Hepatic stellate cell (primary cell): ENCODE data around the gene KCTD1.
"Not testable (repeated sequence)": the region's sequence is repeated elsewhere in the genome, so short reads cannot be mapped to it uniquely, and the experiment has no call there.

Source experiments
- DNase-seq: peaks from one replicate; pipeline ENCODE4 v3.0.0; 2011; ENCODE audit warnings: low spot score

Gene KCTD1

DNA sequence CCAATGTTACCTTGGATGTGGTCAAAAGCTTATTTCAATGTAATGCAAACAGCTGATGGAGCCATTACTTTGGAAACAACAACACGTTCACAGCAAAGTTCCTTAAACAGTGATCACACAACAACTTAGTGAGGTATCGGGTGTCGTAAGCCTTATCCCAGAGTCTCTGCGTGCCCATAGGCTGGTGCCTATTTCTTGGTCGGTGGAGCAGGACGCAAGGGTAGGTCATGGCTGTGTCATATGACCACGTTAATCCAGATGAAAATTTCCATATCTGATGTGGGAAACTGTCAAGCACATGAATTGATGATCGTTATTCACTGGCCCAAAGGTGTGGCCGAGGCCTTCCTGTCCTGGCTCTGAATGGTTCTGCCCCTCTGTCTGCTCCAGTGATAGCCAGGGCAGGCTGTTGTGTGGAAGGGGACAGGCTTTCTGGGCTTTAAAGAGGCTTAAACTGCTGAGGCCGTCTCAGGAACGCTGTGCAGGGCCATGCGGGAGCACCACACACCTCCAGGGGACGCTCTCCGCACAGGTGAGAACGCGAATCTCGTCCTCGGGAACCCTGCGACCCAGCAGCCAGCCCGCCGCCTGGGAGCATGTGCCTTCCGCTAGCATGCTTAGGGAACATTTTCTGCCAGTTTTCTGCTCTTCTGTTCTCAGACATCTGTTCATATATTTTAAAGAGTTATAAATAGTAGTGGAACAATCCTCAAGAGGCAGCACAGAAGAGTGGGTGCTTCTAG lies 90.6 kb downstream of the KCTD1 start:
- DNase-seq, result no peak

DNA sequence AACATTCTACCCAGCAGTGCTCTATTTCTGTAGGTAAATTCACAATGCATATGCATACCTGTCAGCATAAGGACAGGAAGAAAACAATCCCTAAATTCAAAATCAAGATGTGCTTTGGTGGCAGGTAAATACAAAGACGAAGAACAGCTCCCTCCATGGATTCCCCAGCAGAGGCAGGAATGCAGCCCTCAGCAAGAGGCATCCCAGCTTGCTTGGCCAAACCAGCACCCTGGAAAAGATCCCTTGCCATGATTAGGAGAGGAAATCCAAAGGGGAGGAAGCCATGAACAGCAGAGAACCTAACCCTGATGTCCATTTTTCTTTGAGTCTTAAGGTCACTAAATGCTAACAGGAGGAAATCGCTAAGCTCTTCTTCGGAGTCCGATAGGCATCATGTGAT lies 91.2 kb downstream of the KCTD1 start:
- no peak for DNase-seq

DNA sequence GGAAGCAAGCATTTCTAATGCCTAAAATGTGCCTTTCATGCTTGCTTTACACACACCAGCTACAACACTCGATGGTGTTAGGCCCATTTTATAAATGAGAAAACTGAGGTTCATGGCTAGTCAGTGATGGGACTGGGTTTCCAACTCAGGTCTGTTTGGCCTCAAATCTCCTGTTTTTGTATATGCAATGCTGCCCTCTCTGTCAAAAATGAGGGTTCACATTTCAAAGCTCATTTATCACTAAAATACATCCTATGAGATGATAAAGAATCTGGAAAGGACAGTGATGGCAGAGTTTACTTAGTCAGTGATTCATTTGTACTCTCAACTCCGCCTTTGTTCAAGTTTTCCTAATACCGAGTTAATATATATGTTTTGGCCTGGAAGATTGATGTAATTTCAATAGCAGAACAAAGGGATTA lies 92.3 kb downstream of the KCTD1 start:
- DNase-seq, result no peak

DNA sequence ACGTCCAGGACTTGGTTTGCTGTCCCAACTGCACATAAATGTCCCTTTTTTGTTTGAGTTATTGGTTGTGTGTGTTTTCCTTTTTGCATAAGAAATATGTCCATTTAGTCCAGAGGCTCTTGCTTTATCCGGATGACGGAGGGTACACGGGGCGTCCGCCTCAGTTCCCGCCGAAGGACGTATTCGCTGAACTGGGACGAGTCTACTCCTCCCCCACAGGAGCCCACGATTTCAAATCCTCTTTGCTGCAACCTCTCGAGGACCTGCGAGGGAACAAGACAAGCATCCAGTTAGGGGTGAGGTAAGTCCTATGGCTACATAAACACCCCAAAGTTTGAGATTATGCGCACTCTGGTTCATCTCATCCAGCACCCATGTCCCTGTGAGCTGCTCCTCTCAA lies 92.7 kb downstream of the KCTD1 start:
- DNase-seq, result no peak

DNA sequence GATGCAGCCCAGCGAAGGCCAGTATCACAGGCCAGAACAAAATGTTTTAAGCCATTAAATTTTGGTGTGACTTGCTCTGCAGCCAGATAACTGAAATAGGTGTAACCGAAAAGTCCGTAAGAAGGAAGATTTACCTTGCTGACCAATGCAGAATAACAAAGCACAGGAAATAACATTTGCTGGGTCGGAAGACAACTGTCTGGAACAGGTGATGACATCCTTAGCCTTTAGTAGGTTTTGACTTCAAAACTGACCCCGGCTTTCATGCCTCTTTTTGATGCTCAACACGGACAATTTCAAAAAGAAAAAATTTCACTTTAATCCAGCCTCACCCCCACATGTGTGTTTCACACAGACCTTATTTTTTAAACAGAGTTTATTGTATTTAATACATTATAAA lies 93.7 kb downstream of the KCTD1 start:
- no peak for DNase-seq

DNA sequence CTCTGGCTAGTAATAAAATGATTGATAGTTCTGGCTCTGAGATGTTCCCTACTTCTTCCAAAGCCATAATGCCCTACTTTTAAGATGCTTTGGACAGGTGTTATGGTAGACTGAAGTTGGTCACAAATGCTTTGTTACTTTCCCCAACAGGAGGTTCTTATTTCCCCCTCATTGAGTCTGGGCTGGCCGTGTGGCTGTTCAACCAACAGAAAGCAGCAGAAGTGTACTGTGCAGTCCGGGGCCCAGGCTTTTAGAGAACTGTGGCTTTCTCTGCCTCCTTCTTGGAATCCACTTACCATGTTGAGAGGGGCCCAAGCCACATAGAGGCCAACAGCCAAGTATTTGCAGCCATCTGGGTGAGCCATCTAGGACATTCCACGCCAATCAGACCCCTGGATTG lies 94.2 kb downstream of the KCTD1 start:
- DNase-seq, result no peak

DNA sequence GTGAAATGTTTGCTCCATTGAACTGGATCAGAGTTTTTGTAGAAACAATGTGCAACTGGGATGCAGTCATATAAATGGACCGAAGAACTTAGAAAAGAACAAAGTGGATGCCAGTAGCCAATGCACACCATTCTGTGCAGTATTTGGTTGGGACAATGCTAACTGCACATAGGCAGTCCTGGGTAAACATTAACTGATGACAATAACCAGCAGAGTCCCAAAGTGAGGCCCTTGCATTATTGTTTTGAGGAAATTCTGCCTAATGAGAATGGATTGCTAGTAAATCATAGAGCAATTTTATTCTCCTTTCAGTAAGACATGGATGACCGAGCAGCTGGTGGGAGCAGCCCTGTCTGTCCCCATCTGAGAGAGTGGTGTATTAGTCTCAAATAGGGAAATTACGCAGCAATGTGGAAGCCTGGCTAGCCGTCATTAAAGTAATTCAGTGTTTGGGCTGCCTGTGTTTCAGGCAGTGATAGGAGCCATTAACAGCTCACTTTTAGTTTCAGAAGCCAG lies 94.9 kb downstream of the KCTD1 start:
- DNase-seq, result no peak

DNA sequence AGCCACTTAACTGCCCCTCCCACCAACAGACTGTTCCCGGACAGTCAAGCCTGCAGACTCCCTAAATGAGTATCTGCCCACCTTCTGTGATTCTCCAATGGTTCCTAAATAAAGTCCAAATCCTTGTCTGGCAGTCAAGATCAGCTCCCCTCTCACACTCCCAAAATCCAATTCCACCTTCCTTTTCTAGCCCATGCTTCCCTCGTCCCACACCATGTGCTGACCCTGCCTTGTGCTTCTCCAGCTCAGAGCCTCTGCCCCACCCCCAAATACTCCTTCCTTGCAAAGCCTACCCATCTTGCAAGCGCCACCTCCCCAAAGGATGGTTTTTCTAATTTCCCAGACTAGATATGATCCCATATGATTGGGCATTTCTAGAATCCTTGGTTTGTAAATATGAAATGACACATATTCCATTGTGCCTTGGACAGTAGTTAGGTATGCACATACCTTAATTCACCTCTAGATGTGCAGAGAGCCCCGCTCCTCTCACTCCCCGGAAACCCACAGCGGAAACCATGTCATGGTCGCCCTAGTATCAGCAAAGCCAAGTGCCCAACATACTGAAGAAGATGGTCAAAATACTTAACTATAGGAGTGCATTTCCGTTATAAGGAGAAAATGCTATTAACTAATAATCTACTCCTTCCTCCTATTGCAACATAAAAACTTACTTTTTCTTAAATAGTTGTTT lies 97.2 kb downstream of the KCTD1 start:
- DNase-seq, result no peak

DNA sequence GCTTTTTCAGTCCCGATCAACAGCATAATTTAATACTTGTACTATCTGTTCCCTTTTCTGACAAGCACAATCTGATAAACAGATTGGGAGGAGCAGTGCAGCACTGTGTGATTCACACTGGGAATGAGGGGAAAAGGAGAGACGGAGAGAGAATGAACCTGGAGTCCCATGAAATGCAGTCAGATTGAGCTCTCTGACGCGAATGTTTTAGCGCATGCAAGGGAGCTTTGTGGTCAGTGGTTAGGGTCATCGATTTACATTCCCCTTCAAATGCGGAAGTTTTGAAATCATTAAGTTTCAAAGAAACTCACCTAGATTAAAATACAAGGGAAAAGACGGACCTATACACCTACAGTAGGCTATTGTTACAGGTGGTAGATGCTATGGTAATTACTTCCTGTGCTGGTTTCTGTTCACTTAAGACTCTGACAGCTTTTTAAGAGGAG lies 99.6 kb downstream of the KCTD1 start:
- DNase-seq, result no peak

DNA sequence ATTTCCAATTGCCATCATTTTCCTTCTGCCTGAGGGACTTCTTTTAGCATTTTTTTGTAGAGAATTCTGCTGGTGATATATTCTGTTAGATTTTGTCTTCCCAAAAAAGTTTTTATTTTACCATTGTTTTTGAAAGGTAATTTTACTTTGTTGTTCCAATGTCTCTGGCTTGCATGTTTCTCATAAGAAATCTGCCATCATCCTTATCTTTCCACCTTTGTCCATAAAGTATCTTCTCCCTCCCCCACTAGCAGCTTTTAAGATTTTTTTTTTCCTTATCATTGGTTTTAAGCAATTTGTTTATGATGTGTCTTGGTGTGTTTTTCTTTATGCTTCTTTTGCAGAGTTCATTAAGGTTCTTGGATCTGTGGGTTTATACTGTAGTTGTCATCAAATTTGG lies 104.5 kb downstream of the KCTD1 start:
- DNase-seq, result no peak

DNA sequence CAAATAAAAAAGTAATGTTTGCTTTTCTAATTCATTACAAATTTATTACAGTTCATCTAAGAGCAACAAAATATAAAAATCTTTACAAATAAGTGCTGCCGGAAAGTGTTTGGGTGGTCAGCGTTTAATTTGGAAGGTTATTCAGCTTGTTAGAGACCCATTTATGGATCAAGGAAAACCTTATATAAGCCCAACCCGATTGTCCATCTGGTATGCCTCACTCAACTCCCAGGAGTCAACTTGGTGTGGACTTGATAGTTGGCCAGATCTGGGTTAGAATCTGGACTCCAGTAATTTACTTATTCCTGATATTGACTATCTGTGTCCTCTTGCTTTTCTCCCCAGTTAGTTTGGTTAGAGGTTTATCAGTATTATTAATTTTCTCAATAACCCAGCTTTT lies 106.2 kb downstream of the KCTD1 start:
- DNase-seq, result no peak

DNA sequence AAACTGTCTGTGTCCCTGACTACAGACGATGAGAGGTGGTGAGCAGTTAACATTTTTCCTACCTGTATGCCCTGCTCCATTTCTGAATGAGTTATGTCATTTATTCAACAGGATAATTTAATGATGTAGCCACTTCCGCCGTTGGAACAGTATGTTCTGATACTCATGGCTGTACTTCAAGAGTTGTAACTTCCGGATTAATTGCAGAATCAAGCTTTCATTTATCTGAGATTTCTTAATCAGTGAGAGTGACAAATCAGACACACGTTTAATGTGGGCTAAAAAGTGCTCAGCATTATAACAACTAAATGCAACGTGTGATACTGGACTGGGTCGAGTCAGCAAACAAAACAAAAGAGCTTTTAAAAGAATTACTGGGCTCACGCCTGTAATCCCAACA lies 107.7 kb downstream of the KCTD1 start:
- DNase-seq, result no peak

DNA sequence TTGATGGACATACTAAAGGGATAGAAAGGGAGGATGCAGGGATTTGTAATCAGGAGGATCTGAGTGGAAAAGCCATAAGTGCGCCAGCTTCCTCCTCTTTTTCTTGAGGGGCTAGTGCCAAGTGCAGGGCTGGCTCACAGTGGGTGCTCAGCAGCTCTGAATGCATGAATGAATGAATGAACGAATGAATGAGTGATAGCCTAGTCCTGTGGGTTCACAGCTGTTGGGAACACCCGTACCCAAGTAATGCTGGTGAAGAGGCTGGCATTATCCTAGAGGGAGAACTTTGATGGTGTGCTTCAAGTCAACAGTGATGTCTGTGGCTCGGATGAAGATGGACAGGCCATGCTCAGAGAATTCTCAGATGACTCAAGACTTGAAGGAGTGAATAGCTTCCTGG lies 108.8 kb downstream of the KCTD1 start:
- DNase-seq, result no peak

DNA sequence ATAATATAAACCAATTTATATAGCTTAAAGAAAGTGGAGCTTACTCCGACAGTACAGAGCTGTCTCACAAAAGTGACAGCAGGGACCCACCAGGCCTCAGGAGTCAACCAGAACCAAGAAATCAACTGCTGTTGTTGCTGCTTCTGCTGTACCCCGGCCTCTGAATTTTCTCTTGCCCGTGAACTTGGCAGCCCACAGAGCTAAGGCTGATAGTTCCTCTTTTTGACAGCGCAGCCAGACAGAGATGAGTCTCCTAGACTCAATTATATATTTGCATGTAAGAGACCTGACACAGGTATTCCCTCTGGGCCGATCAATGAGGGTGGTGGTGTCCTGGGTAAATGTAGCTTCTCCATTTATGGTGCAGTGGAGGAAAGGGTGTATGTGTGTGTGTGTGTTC lies 109.4 kb downstream of the KCTD1 start:
- DNase-seq, result no peak

DNA sequence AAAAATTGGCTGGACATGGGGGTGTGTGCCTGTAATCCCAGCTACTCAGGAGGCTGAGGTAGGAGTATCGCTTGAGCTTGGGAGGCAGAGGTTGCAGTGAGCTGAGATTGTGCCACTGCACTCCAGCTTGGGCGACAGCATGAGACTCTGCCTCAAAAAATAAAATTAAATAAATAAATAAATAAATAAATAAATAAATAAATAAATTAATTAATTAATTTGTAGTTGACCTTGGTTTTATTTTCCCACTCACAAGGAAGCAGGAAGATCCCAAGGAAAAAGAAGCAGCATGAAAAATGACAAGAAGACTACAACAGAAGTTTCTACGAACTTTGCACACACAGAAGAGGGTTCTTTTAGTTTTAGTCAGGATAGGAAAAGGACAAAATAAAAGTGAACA lies 110.7 kb downstream of the KCTD1 start:
- not testable (repeated sequence) for DNase-seq

DNA sequence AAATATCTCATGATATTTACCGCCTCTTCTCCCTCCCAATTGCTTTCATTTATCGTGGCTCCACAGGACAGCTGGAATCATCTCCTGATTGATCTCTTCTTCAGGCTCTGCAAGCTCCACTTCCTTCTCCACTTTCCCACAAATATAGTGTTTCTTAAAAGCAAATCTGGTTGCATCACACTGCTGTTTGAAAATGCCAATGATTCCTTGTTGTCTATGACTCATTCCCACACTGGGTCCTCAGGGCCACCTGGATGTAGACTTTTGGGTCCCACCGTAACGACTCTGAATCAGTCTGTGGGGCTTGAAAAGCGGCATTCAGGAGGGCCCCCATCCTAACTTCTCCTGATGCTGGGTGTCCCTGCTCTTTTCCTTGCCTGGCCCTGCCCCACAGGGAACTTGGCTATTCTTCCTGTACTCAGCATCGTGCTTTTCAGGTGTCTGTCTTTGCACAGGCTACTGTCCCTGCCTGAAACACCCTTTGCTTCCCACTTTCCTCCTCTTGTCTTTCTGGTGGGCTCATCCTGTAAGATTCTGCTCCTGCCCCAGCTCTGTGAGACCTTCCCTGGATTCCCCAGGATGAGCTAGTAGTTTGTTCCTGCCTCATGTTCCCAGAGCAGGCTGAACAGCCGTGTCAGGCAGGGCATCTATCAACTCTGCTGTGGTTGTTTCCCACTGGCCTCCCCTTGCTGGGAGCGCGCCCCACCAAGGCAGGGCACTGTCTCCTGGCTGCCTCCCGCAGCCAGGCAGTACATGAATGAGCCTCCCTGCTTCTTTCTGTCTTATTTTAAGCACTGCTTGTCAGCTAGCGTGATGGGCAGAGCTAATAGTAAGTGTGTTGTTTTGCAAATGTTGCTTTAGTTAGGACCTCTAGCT lies 111.9 kb downstream of the KCTD1 start:
- DNase-seq, result no peak

DNA sequence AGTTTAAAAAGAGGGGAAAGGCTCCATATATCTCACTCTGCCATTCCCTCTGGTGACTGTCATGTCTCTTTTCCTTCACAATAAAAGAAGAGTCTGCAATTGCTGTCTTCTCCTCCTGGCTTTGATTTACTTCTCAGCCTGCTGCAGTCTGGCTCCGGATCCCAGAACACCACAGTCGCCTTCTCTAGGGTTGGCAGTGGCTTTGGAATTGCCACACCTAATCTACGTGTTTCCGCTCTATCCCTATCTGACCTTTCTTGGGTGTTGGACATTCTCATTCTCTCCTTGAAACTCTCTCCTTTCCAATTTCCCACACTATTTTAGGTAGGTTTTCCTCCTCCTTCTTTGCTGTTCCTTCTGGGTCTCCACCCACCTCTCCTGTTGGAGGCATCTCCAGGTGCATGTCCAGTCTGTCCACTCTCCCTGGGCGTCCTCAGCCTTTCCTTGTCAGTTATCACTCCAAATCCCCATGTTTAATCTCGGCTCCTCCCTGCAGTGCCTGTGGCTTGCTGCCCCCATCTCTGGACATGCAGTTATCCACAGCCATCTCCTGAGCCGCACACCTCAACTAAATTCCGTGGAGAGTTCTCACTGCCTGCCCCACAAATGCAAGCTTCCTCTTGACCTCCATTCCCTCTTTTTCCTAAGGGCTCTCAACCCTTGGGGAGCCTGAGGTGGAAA lies 112.8 kb downstream of the KCTD1 start:
- no peak for DNase-seq

DNA sequence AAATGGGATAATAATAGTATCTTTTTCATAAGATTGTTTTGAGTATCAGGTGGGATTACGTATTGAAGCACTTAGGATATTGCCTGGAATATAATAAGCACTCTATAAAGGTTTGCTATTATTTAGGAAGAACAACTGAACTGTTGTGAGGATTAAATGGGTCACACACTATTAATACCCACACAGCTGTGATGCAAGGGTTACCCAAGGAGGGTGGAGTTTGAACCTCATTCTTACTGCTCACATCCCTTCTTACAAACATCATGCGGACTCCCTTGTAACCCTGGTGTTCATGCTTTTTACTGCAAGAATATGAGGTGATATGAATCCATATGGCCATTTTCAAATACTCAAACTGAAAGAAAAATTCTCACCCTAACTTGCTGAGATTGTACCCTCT lies 113.5 kb downstream of the KCTD1 start:
- no peak for DNase-seq

DNA sequence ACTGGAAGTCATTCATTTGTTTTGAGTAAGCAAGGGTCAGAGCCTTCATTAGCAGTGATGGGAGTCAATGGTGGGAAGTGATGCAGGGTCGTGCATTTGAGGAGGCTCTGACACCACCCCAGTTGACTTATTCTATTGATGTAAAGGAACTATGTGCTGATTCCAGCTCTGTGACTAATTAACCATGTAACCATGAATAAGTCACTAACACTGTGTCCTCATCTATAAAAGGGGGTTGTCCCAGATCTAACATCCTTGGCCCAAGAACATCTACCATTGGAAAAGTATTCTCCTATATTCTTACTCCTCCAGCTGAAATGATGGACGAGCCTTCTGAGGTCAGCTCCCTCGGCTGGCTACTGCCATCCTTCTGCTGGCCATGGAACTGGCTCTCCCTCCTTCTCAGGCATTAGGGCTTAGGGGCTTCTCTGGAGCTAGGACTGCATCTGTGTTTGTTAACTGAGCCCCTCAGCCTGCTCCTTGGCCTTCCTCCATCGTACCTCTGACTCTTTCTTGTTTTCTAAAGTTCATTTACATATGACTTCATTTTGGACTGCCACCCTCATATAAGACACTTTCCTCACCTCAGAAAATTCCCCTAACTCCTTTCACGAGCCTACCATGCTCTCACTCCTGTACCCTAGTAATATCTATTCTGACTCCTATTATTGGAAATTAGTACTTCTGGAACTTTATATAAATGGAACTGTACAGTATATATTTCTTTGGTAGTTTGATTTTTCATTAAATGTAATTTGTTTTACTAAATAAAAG lies 115.5 kb downstream of the KCTD1 start:
- DNase-seq, result no peak

DNA sequence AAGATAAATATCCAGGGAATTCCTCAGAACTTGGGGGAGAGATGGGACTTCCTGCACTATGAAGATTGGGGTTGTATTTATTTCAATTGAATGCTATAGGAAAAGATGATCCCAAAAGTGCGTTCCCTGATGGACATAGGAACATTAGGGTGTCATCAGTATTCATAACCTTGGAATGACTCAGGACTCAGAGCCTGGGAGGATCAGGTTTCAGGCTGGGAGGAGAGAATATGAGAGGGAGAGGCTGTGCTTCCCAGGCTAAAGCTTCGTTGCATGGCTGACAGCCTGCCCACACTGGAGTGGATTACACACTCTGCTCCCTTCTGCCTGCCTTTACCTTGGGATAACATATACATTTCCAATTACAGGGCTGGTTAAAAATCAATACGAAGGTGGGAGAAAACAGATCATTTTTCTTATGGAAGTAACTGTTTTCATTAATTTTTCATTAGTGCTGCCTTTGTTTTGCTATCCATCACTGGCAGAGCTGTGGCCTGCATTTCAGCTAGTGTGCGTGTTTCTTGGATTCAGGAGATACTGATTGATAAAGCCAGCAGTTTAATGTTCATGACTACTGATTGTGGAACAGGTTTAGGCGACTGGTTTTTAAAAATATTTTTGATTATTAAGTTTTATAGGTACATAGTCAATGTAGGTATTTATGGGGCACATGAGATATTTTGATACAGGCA lies 118.7 kb downstream of the KCTD1 start:
- peak; percentile 53 for DNase-seq

DNA sequence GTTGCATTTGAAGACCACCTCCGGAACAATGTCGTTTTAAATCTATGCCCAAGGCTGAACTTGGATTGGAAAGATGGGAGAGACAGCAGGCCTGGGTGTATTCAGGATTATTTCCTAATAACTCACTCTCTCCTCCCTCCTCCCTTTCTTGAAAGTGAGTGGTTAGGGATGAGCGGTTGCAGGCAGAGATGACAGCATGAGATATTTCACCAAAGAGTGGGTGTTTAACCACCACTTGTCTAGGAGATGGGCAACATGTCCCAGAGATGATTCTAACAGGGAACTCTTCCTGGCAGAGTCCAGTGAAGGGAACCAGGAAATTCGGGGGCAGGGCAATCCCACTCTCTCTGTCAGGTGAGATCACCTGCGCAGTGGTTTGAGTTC lies 123.2 kb downstream of the KCTD1 start:
- DNase-seq, result no peak
